T-helper 1 cell treated with Interleukin-12 subunit alpha and Interleukin-12 subunit beta and Interleukin-4 antibody, amounts not matched to agents 30 μg/mL and 1 μg/mL, for 36 hours (primary cell): Measurements from ENCODE around the gene CHN2.

Experiments
- H3K27ac Mint-ChIP-seq: one replicate; pipeline ENCODE4 v1.8.0; 2021; ENCODE audit warnings: mild to moderate bottlenecking, mixed read lengths
- H3K27me3 Mint-ChIP-seq: one replicate; pipeline ENCODE4 v1.8.0; 2021; ENCODE audit warnings: low read depth, mixed read lengths
- H3K36me3 Mint-ChIP-seq: one replicate; pipeline ENCODE4 v1.8.0; 2021; ENCODE audit warnings: low read depth, mixed read lengths
- H3K4me1 Mint-ChIP-seq: one replicate; pipeline ENCODE4 v1.8.0; 2021; ENCODE audit warnings: low read depth, mixed read lengths
- H3K4me3 Mint-ChIP-seq: one replicate; pipeline ENCODE4 v1.8.0; 2021; ENCODE audit warnings: mild to moderate bottlenecking, moderate library complexity, mixed read lengths
- H3K9me3 Mint-ChIP-seq: one replicate; pipeline ENCODE4 v1.8.0; 2021; ENCODE audit warnings: mixed read lengths

CHN2 gene

GRCh38 chr7:29270594-29271318 lies 76.2 kb downstream of the CHN2 start:
- Mint-ChIP-seq H3K9me3 (peaks cover 11% of the 10 kb centered on the region), H3K4me3 (no peak overlapping the region), H3K4me1 (peaks cover 19% of the 10 kb centered on the region), H3K27me3 (peaks cover 25% of the 10 kb centered on the region), H3K36me3 (peaks cover 1% of the 10 kb centered on the region), H3K27ac (no peak overlapping the region)

GRCh38 chr7:29271319-29271658 lies 76.7 kb downstream of the CHN2 start:
- H3K27ac Mint-ChIP-seq: no peak overlapping the region
- peaks cover 24% of the 10 kb centered on the region for H3K27me3 Mint-ChIP-seq
- H3K36me3 Mint-ChIP-seq: peaks cover 1% of the 10 kb centered on the region
- no peak overlapping the region for H3K4me3 Mint-ChIP-seq
- H3K9me3 Mint-ChIP-seq: peaks cover 6% of the 10 kb centered on the region
- H3K4me1 Mint-ChIP-seq: peaks cover 17% of the 10 kb centered on the region

- H3K4me1 Mint-ChIP-seq: peaks cover 17% of the 10 kb centered on the region
- H3K9me3 Mint-ChIP-seq: peaks cover 6% of the 10 kb centered on the region
- H3K27ac Mint-ChIP-seq: no peak overlapping the region
- H3K36me3 Mint-ChIP-seq: peaks cover 1% of the 10 kb centered on the region
- H3K4me3 Mint-ChIP-seq: no peak overlapping the region
- H3K27me3 Mint-ChIP-seq: peaks cover 24% of the 10 kb centered on the region
Observed at GRCh38 chr7:29272057-29272456, 77.5 kb downstream of the CHN2 start.

- Mint-ChIP-seq H3K27ac (no peak overlapping the region), H3K36me3 (peaks cover 2% of the 10 kb centered on the region), H3K27me3 (peaks cover 25% of the 10 kb centered on the region), H3K4me3 (no peak overlapping the region), H3K4me1 (peaks cover 19% of the 10 kb centered on the region), H3K9me3 (peaks cover 1% of the 10 kb centered on the region)
Observed at GRCh38 chr7:29274146-29275017, 79.8 kb downstream of the CHN2 start.

- Mint-ChIP-seq H3K27me3 (peaks cover 24% of the 10 kb centered on the region), H3K36me3 (peaks cover 4% of the 10 kb centered on the region), H3K27ac (no peak overlapping the region), H3K4me3 (no peak overlapping the region), H3K9me3 (no peaks in the 10 kb centered on the region), H3K4me1 (peaks cover 19% of the 10 kb centered on the region)
Observed at GRCh38 chr7:29275018-29275318, 80.4 kb downstream of the CHN2 start.

- Mint-ChIP-seq H3K4me1 (peaks cover 19% of the 10 kb centered on the region), H3K36me3 (peaks cover 4% of the 10 kb centered on the region), H3K27me3 (peaks cover 23% of the 10 kb centered on the region), H3K9me3 (no peaks in the 10 kb centered on the region), H3K4me3 (no peak overlapping the region), H3K27ac (no peak overlapping the region)
Observed at GRCh38 chr7:29275493-29275892, 80.9 kb downstream of the CHN2 start.

GRCh38 chr7:29276199-29276598 lies 81.6 kb downstream of the CHN2 start:
- Mint-ChIP-seq H3K27ac (no peak overlapping the region), H3K4me1 (peaks cover 13% of the 10 kb centered on the region), H3K27me3 (peaks cover 26% of the 10 kb centered on the region), H3K36me3 (peaks cover 4% of the 10 kb centered on the region), H3K9me3 (no peaks in the 10 kb centered on the region), H3K4me3 (no peak overlapping the region)

GRCh38 chr7:29276806-29277205 lies 82.2 kb downstream of the CHN2 start:
- no peak overlapping the region for H3K27ac Mint-ChIP-seq
- H3K4me1 Mint-ChIP-seq: peaks cover 7% of the 10 kb centered on the region
- no peak overlapping the region for H3K4me3 Mint-ChIP-seq
- no peaks in the 10 kb centered on the region for H3K9me3 Mint-ChIP-seq
- H3K36me3 Mint-ChIP-seq: peaks cover 4% of the 10 kb centered on the region
- peaks cover 30% of the 10 kb centered on the region for H3K27me3 Mint-ChIP-seq

GRCh38 chr7:29277436-29278215 lies 83.1 kb downstream of the CHN2 start:
- peaks cover 4% of the 10 kb centered on the region for H3K36me3 Mint-ChIP-seq
- no peaks in the 10 kb centered on the region for H3K9me3 Mint-ChIP-seq
- no peak overlapping the region for H3K4me3 Mint-ChIP-seq
- peak overlapping the region; percentile 65 for H3K27ac Mint-ChIP-seq
- peaks cover 3% of the 10 kb centered on the region for H3K4me1 Mint-ChIP-seq
- peaks cover 34% of the 10 kb centered on the region for H3K27me3 Mint-ChIP-seq

- Mint-ChIP-seq H3K4me1 (peaks cover 2% of the 10 kb centered on the region), H3K27ac (no peak overlapping the region), H3K4me3 (no peak overlapping the region), H3K9me3 (no peaks in the 10 kb centered on the region), H3K27me3 (peaks cover 34% of the 10 kb centered on the region), H3K36me3 (peaks cover 3% of the 10 kb centered on the region)
Observed at GRCh38 chr7:29278337-29279069, 83.9 kb downstream of the CHN2 start.

- Mint-ChIP-seq H3K4me3 (no peak overlapping the region), H3K4me1 (peaks cover 18% of the 10 kb centered on the region), H3K36me3 (peaks cover 3% of the 10 kb centered on the region), H3K27me3 (peaks cover 47% of the 10 kb centered on the region), H3K27ac (no peak overlapping the region), H3K9me3 (no peaks in the 10 kb centered on the region)
Observed at GRCh38 chr7:29281782-29282541, 87.4 kb downstream of the CHN2 start.

GRCh38 chr7:29282819-29283414 lies 88.3 kb downstream of the CHN2 start:
- Mint-ChIP-seq H3K4me1 (peaks cover 18% of the 10 kb centered on the region), H3K4me3 (no peak overlapping the region), H3K36me3 (peaks cover 3% of the 10 kb centered on the region), H3K9me3 (no peaks in the 10 kb centered on the region), H3K27me3 (peaks cover 50% of the 10 kb centered on the region), H3K27ac (no peak overlapping the region)

- Mint-ChIP-seq H3K4me1 (peaks cover 18% of the 10 kb centered on the region), H3K9me3 (no peaks in the 10 kb centered on the region), H3K36me3 (no peaks in the 10 kb centered on the region), H3K27me3 (peaks cover 57% of the 10 kb centered on the region), H3K4me3 (no peak overlapping the region), H3K27ac (no peak overlapping the region)
Observed at GRCh38 chr7:29284696-29285443, 90.3 kb downstream of the CHN2 start.
